GM18868 (cell line): Measurements from ENCODE around the gene SH2B3.
"Not testable (repeated sequence)": the region's sequence is repeated elsewhere in the genome, so short reads cannot be mapped to it uniquely, and the experiment has no call there.

Experiments
- ATAC-seq: cut with Tn5 transposase; IDR thresholded peaks from one replicate; pipeline ENCODE4 v1.9.1; 2021; ENCODE audit warnings: mild to moderate bottlenecking, moderate library complexity; ENCODE audit not compliant: unreplicated experiment

The SH2B3 gene

DNA sequence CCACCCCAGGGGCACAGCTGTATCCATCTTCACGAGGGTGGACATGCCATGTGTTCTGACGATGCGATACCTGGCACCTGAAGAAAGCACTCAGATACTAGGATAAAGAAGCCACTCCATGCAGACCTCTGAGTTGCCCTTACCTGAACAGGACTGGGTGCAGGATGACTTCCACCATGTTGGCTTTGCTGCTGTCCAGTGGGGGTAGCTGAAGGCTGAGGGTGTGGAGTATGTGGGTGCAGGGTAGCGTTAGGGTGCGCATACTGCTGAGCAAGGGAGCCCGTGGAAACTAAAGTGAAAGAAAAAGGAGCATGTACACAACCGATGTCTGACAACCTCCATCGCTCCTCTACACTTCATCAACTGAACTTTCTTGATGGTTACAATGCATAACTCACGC, 51.3 kb downstream of the SH2B3 start:
- ATAC-seq = no peak

- ATAC-seq = no peak
These were observed 51.9 kb downstream of the SH2B3 start for GRCh38 chr12:111457577-111457976.

- ATAC-seq = no peak
These were observed 52.9 kb downstream of the SH2B3 start for GRCh38 chr12:111458546-111459172.

- not testable (repeated sequence) for ATAC-seq
These were observed 54.4 kb downstream of the SH2B3 start for GRCh38 chr12:111460111-111460510.

DNA sequence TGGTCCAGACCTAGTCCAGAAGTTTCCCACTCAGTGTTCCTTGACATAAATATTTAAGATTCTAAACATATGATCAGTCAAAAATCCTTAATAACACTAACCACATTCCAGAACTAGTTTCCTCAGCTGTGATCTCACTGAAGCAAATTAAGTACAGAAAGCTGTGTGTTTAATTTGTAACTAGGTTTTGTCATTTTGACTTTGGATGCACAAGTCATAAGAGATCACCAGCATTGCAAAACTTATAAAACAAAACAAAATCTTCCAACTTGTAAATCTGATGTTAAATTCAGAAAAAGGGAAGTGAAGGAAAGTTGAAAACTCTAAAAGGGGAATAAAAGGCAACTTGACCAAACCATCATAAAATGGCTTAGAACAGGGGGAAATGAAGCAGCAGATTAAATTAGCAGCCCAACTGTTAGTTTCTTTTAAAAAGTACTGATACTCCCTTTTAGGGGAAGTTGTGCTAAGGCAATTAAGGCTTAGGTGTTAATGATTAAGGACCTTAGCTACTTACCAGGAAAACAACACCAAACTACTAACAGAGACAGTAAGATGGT, 56.6 kb downstream of the SH2B3 start:
- no peak for ATAC-seq

DNA sequence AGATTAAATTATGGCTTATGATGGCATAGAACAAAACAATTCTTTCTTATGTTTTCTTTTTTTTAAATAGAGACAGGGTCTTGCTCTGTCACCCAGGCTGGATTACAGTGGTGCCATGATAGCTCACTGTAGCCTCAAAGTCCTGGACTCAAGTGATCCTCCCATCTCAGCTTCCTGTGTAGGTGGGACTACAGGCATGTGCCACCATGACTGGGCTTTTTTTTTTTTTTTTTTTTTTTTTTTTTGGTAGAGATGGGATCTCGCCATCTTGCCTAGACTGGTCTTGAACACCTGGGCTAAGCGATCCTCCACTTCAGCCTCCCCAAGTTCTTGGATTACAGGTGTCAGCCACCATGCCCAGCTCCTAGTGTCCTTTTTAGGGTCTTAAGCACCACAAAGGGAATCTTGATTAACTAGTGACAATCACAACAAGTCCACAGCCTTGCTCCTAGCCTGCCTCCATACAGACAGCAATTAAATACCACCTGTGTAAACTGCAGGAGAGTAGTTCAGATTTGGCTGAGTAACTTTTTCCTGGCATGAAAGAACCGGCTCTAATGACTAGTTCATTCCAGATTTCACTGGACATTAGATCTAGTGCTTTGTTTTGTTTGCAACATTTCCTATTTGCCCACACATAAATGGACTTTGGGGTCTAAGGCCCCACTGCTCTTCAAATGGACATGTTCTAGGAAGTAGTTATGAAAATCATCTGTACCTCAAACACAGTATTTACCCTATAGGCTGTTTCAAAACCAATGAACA, 61.6 kb downstream of the SH2B3 start:
- ATAC-seq = no peak

- no peak for ATAC-seq
These were observed 62.1 kb downstream of the SH2B3 start for GRCh38 chr12:111467857-111468241.

DNA sequence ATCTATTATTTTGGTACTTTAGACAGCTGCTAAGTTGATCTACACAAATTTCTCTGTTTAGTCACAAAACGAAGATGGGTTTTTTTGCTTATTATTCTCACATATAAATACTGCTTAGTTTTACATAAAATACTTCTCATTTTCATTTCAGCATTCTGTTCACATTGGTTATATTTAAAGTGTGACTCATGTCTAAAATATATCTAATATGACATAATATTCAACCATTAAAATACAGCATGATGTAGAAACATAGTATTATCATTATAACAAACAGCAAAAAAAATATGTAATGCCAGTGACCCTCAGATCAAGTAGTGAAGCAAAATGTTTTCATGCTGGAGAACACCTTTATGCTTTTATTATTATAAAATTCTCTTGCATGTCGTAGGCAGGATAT, 63.7 kb downstream of the SH2B3 start:
- ATAC-seq = no peak

DNA sequence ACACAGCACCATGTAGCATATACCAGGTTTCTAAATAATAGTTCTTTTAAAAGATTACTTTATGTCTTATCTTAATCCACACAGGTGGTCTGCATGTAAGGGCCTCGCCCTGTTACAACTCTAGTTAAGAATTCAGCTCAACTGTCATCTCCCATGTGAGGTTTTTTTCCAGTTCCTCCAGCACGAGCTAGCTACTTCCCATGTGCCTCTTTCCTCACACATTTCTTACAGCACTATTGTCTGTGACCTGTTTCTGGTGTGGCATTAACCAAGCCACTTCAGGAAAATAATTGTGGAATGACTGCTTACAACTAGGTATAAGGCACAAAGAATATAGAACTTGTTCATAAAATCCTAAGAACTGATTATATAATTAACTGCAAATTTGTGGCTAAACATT, 65.5 kb downstream of the SH2B3 start:
- no peak for ATAC-seq

- no peak for ATAC-seq
These were observed 76.7 kb downstream of the SH2B3 start for GRCh38 chr12:111482462-111482861.

- no peak for ATAC-seq
These were observed 82.5 kb downstream of the SH2B3 start for GRCh38 chr12:111488271-111488670.

GRCh38 chr12:111488798-111489197, 83.1 kb downstream of the SH2B3 start:
- ATAC-seq = no peak

DNA sequence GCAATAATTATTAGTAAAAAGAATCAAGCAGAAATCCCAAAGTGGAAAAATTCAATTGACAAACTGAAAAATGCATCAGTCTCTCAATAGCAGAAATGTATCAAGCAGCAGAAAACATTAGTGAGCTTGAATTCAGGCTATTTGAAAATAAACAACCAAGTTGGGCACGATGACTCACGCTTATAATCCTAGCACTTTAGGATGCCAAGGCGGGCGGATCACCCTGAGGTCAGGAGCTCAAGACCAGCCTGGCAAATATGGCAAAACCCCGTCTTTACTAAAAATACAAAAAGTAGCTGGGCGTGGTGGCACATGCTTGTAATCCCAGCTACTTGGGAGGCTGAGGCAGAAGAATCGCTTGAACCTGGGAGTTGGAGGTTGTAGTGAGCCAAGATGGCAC, 87.3 kb downstream of the SH2B3 start:
- not testable (repeated sequence) for ATAC-seq

GRCh38 chr12:111494676-111495075, 89.0 kb downstream of the SH2B3 start:
- no peak for ATAC-seq
